Uterus (tissue), 4 donors: ENCODE measurements around the gene ALG12. TPM values are rescaled to one million over a fixed set of nuclear protein-coding genes. Genes with fewer than 3 reads are reported as not detected.

ENCODE experiments used
- DNase-seq, 2 donors: peaks; one replicate each; pipeline ENCODE4 v3.0.0-alpha.2; 2019 to 2020
- H3K27ac ChIP-seq, 2 donors: fragments of 200-600 bp; sonication (generic); 1 replicate in 1 of 2; 2 replicates in 1 of 2; pipeline ENCODE4 v1.5.1; 2016 to 2018
- H3K27me3 ChIP-seq, 2 donors: fragments of 200-600 bp; sonication (generic); one replicate each; pipeline ENCODE4 v1.5.1; 2018 to 2019; ENCODE audit warnings: control low read depth in 1 of 2
- H3K36me3 ChIP-seq, 2 donors: fragments of 200-600 bp; sonication (generic); one replicate each; pipeline ENCODE4 v1.5.1; 2019; ENCODE audit warnings: control low read depth in 1 of 2
- H3K4me1 ChIP-seq, 2 donors: fragments of 200-600 bp; sonication (generic); one replicate each; pipeline ENCODE4 v1.5.1; 2018 to 2019; ENCODE audit warnings: control low read depth in 1 of 2
- H3K4me3 ChIP-seq, 2 donors: fragments of 200-600 bp; sonication (generic); 1 replicate in 1 of 2; 2 replicates in 1 of 2; pipeline ENCODE4 v1.5.1; 2018 to 2019; ENCODE audit warnings: mild to moderate bottlenecking in 1 of 2
- H3K9me3 ChIP-seq, 2 donors: fragments of 200-600 bp; sonication (generic); one replicate each; pipeline ENCODE4 v1.5.1; 2019; ENCODE audit warnings: control low read depth in 1 of 2
- CTCF ChIP-seq, 4 experiments: fragments of 200-600 bp in 2 of 4; fragments of 450-650 bp in 2 of 4; sonication (generic) in 2 of 4; IDR thresholded peaks; one replicate each; pipeline ENCODE4 v1.5.1; 2016 to 2019; ENCODE audit warnings: antibody characterized with exemption in 4 of 4, mild to moderate bottlenecking in 2 of 4, moderate library complexity in 1 of 4
- POLR2A ChIP-seq, 2 donors: fragments of 450-650 bp; IDR thresholded peaks; one replicate each; pipeline ENCODE4 v1.6.1; 2016; ENCODE audit warnings: antibody characterized with exemption in 2 of 2, mild to moderate bottlenecking in 1 of 2, moderate library complexity in 1 of 2
- intact Hi-C: fragments of 100-400 bp; cut with DNase I; formaldehyde crosslinking; loops from one replicate; pipeline ENCODE4 v1.15.1; 2023; ENCODE audit warnings: low total_unique reads
- total RNA-seq, 4 donors: library from RNA; depleted of rRNA in 3 of 4; stranded (reverse); fragments of >200 nt in 3 of 4; gene quantifications; one replicate each; pipeline versions ENCODE4 v1.1.0 to v1.2.4, GENCODE V29; 2014 to 2023
- donor health status: DM: yes; HTN: yes; CAD: no.

The ALG12 gene
- total RNA-seq, 4 donors from 2014 or later, result 11.8 to 22.5 (median 18.3) TPM

- H3K27ac ChIP-seq, result peak overlapping the region; percentile 93 to 95
- intact Hi-C loops, result no loop called here
These were observed 47.1 kb upstream of the ALG12 start for GRCh38 chr22:49965091-49966040.

GRCh38 chr22:49964136-49965090 lies 46.2 kb upstream of the ALG12 start:
- no peak overlapping the region for H3K4me3 ChIP-seq
- peak; percentile 17 to 26 for DNase-seq
- H3K27me3 ChIP-seq, result no peaks in the 10 kb centered on the region
- no peaks in the 10 kb centered on the region for H3K36me3 ChIP-seq
- H3K27ac ChIP-seq, result peak overlapping the region; percentile 93 to 95
- TF ChIP-seq POLR2A (IDR thresholded peaks at IDR 0.05) (no peak), CTCF (IDR thresholded peaks at IDR 0.05) (no peak)
- H3K4me1 ChIP-seq, result peaks cover 5 to 40% of the 10 kb centered on the region in 2 donors
- intact Hi-C loops, result no loop called here
- H3K9me3 ChIP-seq, result no peaks in the 10 kb centered on the region

More at GRCh38 chr22:49965091-49966040, 47.1 kb upstream of the ALG12 start:
- Histone ChIP-seq H3K36me3 (no peaks in the 10 kb centered on the region), H3K4me3 (no peak overlapping the region), H3K9me3 (no peaks in the 10 kb centered on the region), H3K4me1 (peaks cover 7 to 42% of the 10 kb centered on the region in 2 donors), H3K27me3 (no peaks in the 10 kb centered on the region)
- peak; percentile 20 for DNase-seq
- TF ChIP-seq POLR2A (IDR thresholded peaks at IDR 0.05), result no peak
- TF ChIP-seq CTCF (IDR thresholded peaks at IDR 0.05), result no peak

- H3K27me3 ChIP-seq, result no peaks in the 10 kb centered on the region
- TF ChIP-seq CTCF (IDR thresholded peaks at IDR 0.05) (no peak), POLR2A (IDR thresholded peaks at IDR 0.05) (no peak)
- no peaks in the 10 kb centered on the region for H3K36me3 ChIP-seq
- no peaks in the 10 kb centered on the region for H3K9me3 ChIP-seq
- peak overlapping the region; percentile 93 to 95 for H3K27ac ChIP-seq
- DNase-seq, result peak in 1 of 2 donors; percentile 48
- intact Hi-C loops, result no loop called here
- H3K4me1 ChIP-seq, result peaks cover 5 to 40% of the 10 kb centered on the region in 2 donors
- H3K4me3 ChIP-seq, result peak overlapping the region; percentile 55 to 79
These were observed 45.4 kb upstream of the ALG12 start for GRCh38 chr22:49963647-49964026.

- peaks cover 5 to 40% of the 10 kb centered on the region in 2 donors for H3K4me1 ChIP-seq
- no peaks in the 10 kb centered on the region for H3K27me3 ChIP-seq
- DNase-seq, result peak; percentile 56 to 59
- no peaks in the 10 kb centered on the region for H3K36me3 ChIP-seq
- peak overlapping the region; percentile 93 to 95 for H3K27ac ChIP-seq
- intact Hi-C loops, result no loop called here
- TF ChIP-seq CTCF (IDR thresholded peaks at IDR 0.05), result no peak
- TF ChIP-seq POLR2A (IDR thresholded peaks at IDR 0.05), result no peak
- H3K9me3 ChIP-seq, result no peaks in the 10 kb centered on the region
- H3K4me3 ChIP-seq, result peak overlapping the region; percentile 55 to 79
These were observed 44.8 kb upstream of the ALG12 start for GRCh38 chr22:49962751-49963646.
